Activated CD4-positive, alpha-beta T cell treated with anti-CD3 and anti-CD28 coated beads for 36 hours (primary cell): ENCODE measurements around the gene PRSS33. TPM values are rescaled to one million over a fixed set of nuclear protein-coding genes. Genes with fewer than 3 reads are reported as not detected.
A peak's percentile ranks its signal among the peaks of the same experiment; 100 is the strongest.

Experiments used
- ATAC-seq: fragments of 200-7000 bp; cut with Tn5 transposase; one replicate; pipeline ENCODE4 v1.10.0; 2021; ENCODE audit warnings: mild to moderate bottlenecking, moderate library complexity
- CTCF ChIA-PET: fragments of 350-600 bp; sonication (Branson Sonifier 250); formaldehyde crosslinking; loops from one replicate; lab custom pipeline; 2021; ENCODE audit warnings: antibody characterized with exemption; lab: Charles Lee
- POLR2A ChIA-PET: fragments of 350-600 bp; sonication (Branson Sonifier 250); formaldehyde crosslinking; loops from one replicate; lab custom pipeline; 2021; ENCODE audit warnings: antibody characterized with exemption, inconsistent platforms; lab: Charles Lee
- DNase-seq: peaks from one replicate; pipeline ENCODE4 v3.0.0-alpha.2; 2020
- H3K27ac Mint-ChIP-seq: one replicate; pipeline ENCODE4 v1.8.0; 2021; ENCODE audit warnings: mixed read lengths
- H3K27me3 Mint-ChIP-seq: one replicate; pipeline ENCODE4 v1.8.0; 2021; ENCODE audit warnings: mixed read lengths
- H3K36me3 Mint-ChIP-seq: one replicate; pipeline ENCODE4 v1.8.0; 2021; ENCODE audit warnings: low read depth, mixed read lengths
- H3K4me1 Mint-ChIP-seq: one replicate; pipeline ENCODE4 v1.8.0; 2021; ENCODE audit warnings: mixed read lengths
- H3K4me3 Mint-ChIP-seq: one replicate; pipeline ENCODE4 v1.8.0; 2021; ENCODE audit warnings: mild to moderate bottlenecking, moderate library complexity, mixed read lengths
- H3K9me3 Mint-ChIP-seq: one replicate; pipeline ENCODE4 v1.8.0; 2021; ENCODE audit warnings: low read depth, mixed read lengths
- intact Hi-C, 2 experiments: fragments of 100-400 bp; cut with DNase I in 1 of 2; cut with micrococcal nuclease in 1 of 2; formaldehyde crosslinking; loops; one replicate each; pipeline versions ENCODE4 v1.14.2 to v1.15.1; 2022 to 2024; cut with DNase I, micrococcal nuclease
- total RNA-seq, 2 experiments: library from RNA; stranded (reverse); gene quantifications; one replicate each; pipeline ENCODE4 v1.2.3, GENCODE V29; 2021

The PRSS33 gene
- total RNA-seq, 2 experiments from 2014 or later: not detected

GRCh38 chr16:2774161-2774891 lies 13.0 kb downstream of the PRSS33 start:
- DNase-seq (no peak), ATAC-seq (no peak)
- no peaks in the 10 kb centered on the region for H3K9me3 Mint-ChIP-seq
- H3K4me3 Mint-ChIP-seq: no peak overlapping the region
- H3K27ac Mint-ChIP-seq: no peak overlapping the region
- ChIA-PET CTCF (interaction anchor here (0.5 to 1.2 kb wide), 3 partner anchors 22 to 572 kb away, joined by 3 read pairs; partner anchors contain the start of gene SRRM2), POLR2A (interaction anchor here (1.3 to 6.3 kb wide), 4 partner anchors 9 to 22 kb away, joined by 4 to 26 read pairs (median 7); partner anchors contain the start of gene SRRM2)
- H3K4me1 Mint-ChIP-seq: peaks cover 31% of the 10 kb centered on the region
- H3K27me3 Mint-ChIP-seq: no peaks in the 10 kb centered on the region
- peaks cover 32% of the 10 kb centered on the region for H3K36me3 Mint-ChIP-seq
- intact Hi-C loops: no loop called here

- CTCF ChIA-PET: interaction anchor here (0.8 to 1.2 kb wide), 3 partner anchors 21 to 100 kb away, joined by 3 read pairs; partner anchors contain the start of gene SRRM2
- no peak overlapping the region for H3K4me3 Mint-ChIP-seq
- H3K27ac Mint-ChIP-seq: no peak overlapping the region
- no peaks in the 10 kb centered on the region for H3K27me3 Mint-ChIP-seq
- H3K4me1 Mint-ChIP-seq: peaks cover 24% of the 10 kb centered on the region
- ATAC-seq (no peak), DNase-seq (no peak)
- POLR2A ChIA-PET: interaction anchor here (0.6 to 6.3 kb wide), 4 partner anchors 8 to 21 kb away, joined by 4 to 26 read pairs (median 6); partner anchors contain the start of gene SRRM2
- H3K9me3 Mint-ChIP-seq: no peaks in the 10 kb centered on the region
- H3K36me3 Mint-ChIP-seq: peaks cover 38% of the 10 kb centered on the region
- intact Hi-C loops: no loop called here
These were observed 14.0 kb downstream of the PRSS33 start for GRCh38 chr16:2773188-2773968.

GRCh38 chr16:2771496-2772402 lies 15.6 kb downstream of the PRSS33 start:
- intact Hi-C loops: no loop called here
- peaks cover 43% of the 10 kb centered on the region for H3K36me3 Mint-ChIP-seq

GRCh38 chr16:2770057-2770951 lies 17.1 kb downstream of the PRSS33 start:
- H3K9me3 Mint-ChIP-seq: no peaks in the 10 kb centered on the region
- no peak overlapping the region for H3K4me3 Mint-ChIP-seq
- intact Hi-C loops: no loop called here

More at GRCh38 chr16:2771496-2772402, 15.6 kb downstream of the PRSS33 start:
- DNase-seq: no peak
- CTCF ChIA-PET: no interaction called here
- POLR2A ChIA-PET: interaction anchor here (0.7 kb wide), 1 partner anchor 34 kb away, joined by 4 read pairs; no protein-coding TSS in a partner anchor
- Mint-ChIP-seq H3K27ac (no peak overlapping the region), H3K4me1 (peaks cover 20% of the 10 kb centered on the region), H3K4me3 (no peak overlapping the region), H3K9me3 (no peaks in the 10 kb centered on the region), H3K27me3 (no peaks in the 10 kb centered on the region)
- no peak for ATAC-seq

GRCh38 chr16:2769675-2770056 lies 17.7 kb downstream of the PRSS33 start:
- H3K4me1 Mint-ChIP-seq: peaks cover 7% of the 10 kb centered on the region
- ATAC-seq: no peak
- no peak for DNase-seq
- no peak overlapping the region for H3K4me3 Mint-ChIP-seq
- POLR2A ChIA-PET: no interaction called here
- H3K36me3 Mint-ChIP-seq: peaks cover 64% of the 10 kb centered on the region
- intact Hi-C loops: no loop called here
- H3K27me3 Mint-ChIP-seq: no peaks in the 10 kb centered on the region
- H3K27ac Mint-ChIP-seq: no peak overlapping the region
- no peaks in the 10 kb centered on the region for H3K9me3 Mint-ChIP-seq
- CTCF ChIA-PET: interaction anchor here (0.6 kb wide), 1 partner anchor 16 kb away, joined by 3 read pairs; no protein-coding TSS in a partner anchor

More at GRCh38 chr16:2770057-2770951, 17.1 kb downstream of the PRSS33 start:
- peaks cover 58% of the 10 kb centered on the region for H3K36me3 Mint-ChIP-seq
- H3K27me3 Mint-ChIP-seq: no peaks in the 10 kb centered on the region
- peak; percentile 41 for DNase-seq
- no peak overlapping the region for H3K27ac Mint-ChIP-seq
- POLR2A ChIA-PET: no interaction called here
- no peak for ATAC-seq
- CTCF ChIA-PET: interaction anchor here (0.6 kb wide), 1 partner anchor 17 kb away, joined by 3 read pairs; no protein-coding TSS in a partner anchor
- H3K4me1 Mint-ChIP-seq: peaks cover 9% of the 10 kb centered on the region

GRCh38 chr16:2769100-2769529 lies 18.2 kb downstream of the PRSS33 start:
- intact Hi-C loops: no loop called here
- ATAC-seq (no peak), DNase-seq (no peak)
- ChIA-PET CTCF (no interaction called here), POLR2A (interaction anchor here (0.6 kb wide), 1 partner anchor 1102 kb away, joined by 4 read pairs; no protein-coding TSS in a partner anchor)
- H3K4me3 Mint-ChIP-seq: no peak overlapping the region
- H3K4me1 Mint-ChIP-seq: peaks cover 7% of the 10 kb centered on the region
- H3K27me3 Mint-ChIP-seq: no peaks in the 10 kb centered on the region
- no peak overlapping the region for H3K27ac Mint-ChIP-seq
- no peaks in the 10 kb centered on the region for H3K9me3 Mint-ChIP-seq
- H3K36me3 Mint-ChIP-seq: peaks cover 70% of the 10 kb centered on the region

- H3K4me3 Mint-ChIP-seq: no peak overlapping the region
- no peak overlapping the region for H3K27ac Mint-ChIP-seq
- intact Hi-C loops: no loop called here
- DNase-seq: no peak
- no peaks in the 10 kb centered on the region for H3K9me3 Mint-ChIP-seq
- no peaks in the 10 kb centered on the region for H3K27me3 Mint-ChIP-seq
- H3K4me1 Mint-ChIP-seq: peaks cover 7% of the 10 kb centered on the region
- CTCF ChIA-PET: interaction anchor here (0.5 to 1.0 kb wide), 2 partner anchors 36 to 100 kb away, joined by 3 read pairs; no protein-coding TSS in a partner anchor
- H3K36me3 Mint-ChIP-seq: peaks cover 75% of the 10 kb centered on the region
- no peak for ATAC-seq
- POLR2A ChIA-PET: interaction anchor here (0.6 to 2.2 kb wide), 4 partner anchors 10 to 1102 kb away, joined by 3 to 12 read pairs (median 4); no protein-coding TSS in a partner anchor
These were observed 18.8 kb downstream of the PRSS33 start for GRCh38 chr16:2768403-2769089.

GRCh38 chr16:2767891-2768290 lies 19.5 kb downstream of the PRSS33 start:
- Mint-ChIP-seq H3K36me3 (peaks cover 82% of the 10 kb centered on the region), H3K9me3 (no peaks in the 10 kb centered on the region), H3K4me1 (peaks cover 7% of the 10 kb centered on the region), H3K4me3 (no peak overlapping the region), H3K27me3 (no peaks in the 10 kb centered on the region), H3K27ac (no peak overlapping the region)
- ATAC-seq (no peak), DNase-seq (no peak)
- POLR2A ChIA-PET: interaction anchor here (0.5 to 2.2 kb wide), 4 partner anchors 10 to 178 kb away, joined by 3 to 12 read pairs (median 4); no protein-coding TSS in a partner anchor
- CTCF ChIA-PET: interaction anchor here (0.5 to 1.0 kb wide), 2 partner anchors 36 to 101 kb away, joined by 3 read pairs; no protein-coding TSS in a partner anchor
- intact Hi-C loops: no loop called here

GRCh38 chr16:2767140-2767731 lies 20.1 kb downstream of the PRSS33 start:
- Mint-ChIP-seq H3K4me1 (peaks cover 8% of the 10 kb centered on the region), H3K27me3 (no peaks in the 10 kb centered on the region), H3K36me3 (peaks cover 84% of the 10 kb centered on the region), H3K27ac (no peak overlapping the region), H3K4me3 (no peak overlapping the region), H3K9me3 (no peaks in the 10 kb centered on the region)
- POLR2A ChIA-PET: interaction anchor here (0.5 to 2.2 kb wide), 6 partner anchors 9 to 178 kb away, joined by 3 to 12 read pairs (median 4); partner anchors contain the start of gene SRRM2
- CTCF ChIA-PET: interaction anchor here (1.0 kb wide), 1 partner anchor 99 kb away, joined by 3 read pairs; no protein-coding TSS in a partner anchor
- intact Hi-C loops: no loop called here
- ATAC-seq (no peak), DNase-seq (no peak)
